LNCaP clone FGC (cell line): ENCODE results near the gene RARS1.
"Not testable (repeated sequence)": the region's sequence is repeated elsewhere in the genome, so short reads cannot be mapped to it uniquely, and the experiment has no call there.

Source experiments
- DNase-seq: peaks from one replicate; pipeline ENCODE4 v3.0.0-alpha.2; 2011; ENCODE audit warnings: low read depth
- H3K4me3 ChIP-seq: 2 replicates; pipeline ENCODE4 v1.5.1; 2011; ENCODE audit warnings: mild to moderate bottlenecking, low read depth, low read length, control low read depth
- TF ChIP-seq, protein P1 (sequence below): IDR thresholded peaks from 2 replicates; pipeline ENCODE4 v1.5.1; 2012; ENCODE audit warnings: mild to moderate bottlenecking; ENCODE audit not compliant: control insufficient read depth, insufficient read depth; ENCODE audit errors: extremely low read depth

RARS1 gene

DNA sequence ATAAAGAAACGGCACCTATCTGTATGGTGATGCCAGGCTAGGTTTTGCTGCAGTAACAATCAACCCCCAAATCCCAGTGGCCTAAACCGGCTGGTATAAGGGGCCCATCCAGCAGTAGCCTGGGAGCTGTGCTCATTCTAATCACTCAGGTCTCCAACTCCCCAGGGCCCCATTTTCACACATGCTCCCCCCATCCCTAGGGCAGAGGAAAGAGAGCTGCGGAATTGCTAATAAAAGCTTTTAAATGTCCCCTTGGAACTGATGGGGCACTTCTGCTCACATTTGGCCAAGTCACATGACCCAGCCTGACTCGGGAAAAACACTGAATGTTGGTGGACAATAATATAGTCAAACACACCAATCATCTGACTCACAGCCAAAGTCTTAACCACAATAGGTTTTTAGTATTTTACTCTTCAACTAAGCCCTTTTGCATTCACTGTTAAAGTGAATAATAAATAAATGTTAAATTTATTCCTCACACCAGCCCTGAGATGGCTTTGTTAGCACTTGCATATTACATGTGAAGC, 44.4 kb downstream of the RARS1 start:
- TF ChIP-seq, protein P1, sequence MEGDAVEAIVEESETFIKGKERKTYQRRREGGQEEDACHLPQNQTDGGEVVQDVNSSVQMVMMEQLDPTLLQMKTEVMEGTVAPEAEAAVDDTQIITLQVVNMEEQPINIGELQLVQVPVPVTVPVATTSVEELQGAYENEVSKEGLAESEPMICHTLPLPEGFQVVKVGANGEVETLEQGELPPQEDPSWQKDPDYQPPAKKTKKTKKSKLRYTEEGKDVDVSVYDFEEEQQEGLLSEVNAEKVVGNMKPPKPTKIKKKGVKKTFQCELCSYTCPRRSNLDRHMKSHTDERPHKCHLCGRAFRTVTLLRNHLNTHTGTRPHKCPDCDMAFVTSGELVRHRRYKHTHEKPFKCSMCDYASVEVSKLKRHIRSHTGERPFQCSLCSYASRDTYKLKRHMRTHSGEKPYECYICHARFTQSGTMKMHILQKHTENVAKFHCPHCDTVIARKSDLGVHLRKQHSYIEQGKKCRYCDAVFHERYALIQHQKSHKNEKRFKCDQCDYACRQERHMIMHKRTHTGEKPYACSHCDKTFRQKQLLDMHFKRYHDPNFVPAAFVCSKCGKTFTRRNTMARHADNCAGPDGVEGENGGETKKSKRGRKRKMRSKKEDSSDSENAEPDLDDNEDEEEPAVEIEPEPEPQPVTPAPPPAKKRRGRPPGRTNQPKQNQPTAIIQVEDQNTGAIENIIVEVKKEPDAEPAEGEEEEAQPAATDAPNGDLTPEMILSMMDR, result no peak
- DNase-seq, result no peak
- no peak overlapping the region for H3K4me3 ChIP-seq

DNA sequence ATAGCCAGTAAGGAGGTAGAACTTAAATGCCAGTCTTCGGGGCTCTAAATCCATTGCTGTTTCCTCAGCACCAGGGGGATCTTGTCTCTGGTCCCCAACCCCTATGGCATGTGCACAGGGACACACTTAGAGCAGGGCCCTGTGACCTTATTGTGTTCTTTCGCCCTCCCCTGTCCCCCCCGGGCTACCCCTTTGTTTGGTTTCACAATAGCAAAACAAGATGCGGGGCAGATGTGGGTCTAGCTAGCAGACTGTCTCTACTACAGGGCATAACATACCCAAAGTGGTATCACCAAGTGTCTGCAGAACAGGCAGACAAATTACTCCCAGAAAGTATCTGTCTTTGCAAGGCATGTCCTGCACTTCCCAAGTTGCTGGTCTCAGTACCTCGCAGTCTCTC, 44.9 kb downstream of the RARS1 start:
- DNase-seq, result no peak
- TF ChIP-seq, protein P1, result no peak
- H3K4me3 ChIP-seq, result no peak overlapping the region

DNA sequence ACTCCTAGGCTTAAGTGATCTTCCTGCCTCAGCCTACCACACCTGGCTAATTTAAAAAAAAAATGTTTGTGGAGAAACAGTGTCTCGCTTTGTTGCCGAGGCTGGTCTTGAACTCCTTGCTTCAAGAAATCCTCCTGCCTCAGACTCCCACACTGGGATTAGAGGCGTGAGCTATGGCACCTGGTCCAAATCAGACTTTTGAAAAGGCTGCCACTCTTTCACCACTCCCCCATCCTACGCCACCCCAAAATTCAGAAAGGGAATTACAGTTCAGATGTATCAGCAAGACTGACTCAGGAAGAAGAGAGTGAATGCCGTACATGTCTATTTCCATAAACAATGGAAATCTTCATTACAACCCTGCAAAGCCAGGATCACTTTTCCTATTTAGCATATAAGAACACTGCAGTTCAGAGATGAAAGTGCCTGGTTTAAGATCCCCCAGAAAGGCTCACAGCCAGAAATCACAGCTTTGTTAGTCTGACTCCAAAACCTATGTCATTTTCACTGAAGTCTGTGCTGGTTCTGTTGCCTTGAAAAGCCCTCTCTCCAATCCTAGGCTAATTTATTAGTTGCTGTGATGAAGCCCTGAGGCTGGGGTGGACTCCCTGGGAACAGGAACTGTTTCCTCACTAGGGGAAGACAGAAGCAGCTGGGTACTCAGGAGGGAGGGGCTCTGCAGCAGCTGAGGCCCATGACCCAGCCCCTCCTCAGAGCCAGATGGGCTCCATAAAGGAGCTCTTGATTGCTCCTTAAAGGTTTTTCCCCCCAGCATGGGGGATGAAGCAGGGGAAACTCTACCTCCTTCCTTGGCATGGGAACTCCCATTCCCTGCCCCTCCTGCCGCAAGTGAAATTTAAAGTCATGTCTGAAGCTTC, 46.0 kb downstream of the RARS1 start:
- no peak for DNase-seq
- TF ChIP-seq, protein P1, result no peak
- H3K4me3 ChIP-seq, result no peak overlapping the region

DNA sequence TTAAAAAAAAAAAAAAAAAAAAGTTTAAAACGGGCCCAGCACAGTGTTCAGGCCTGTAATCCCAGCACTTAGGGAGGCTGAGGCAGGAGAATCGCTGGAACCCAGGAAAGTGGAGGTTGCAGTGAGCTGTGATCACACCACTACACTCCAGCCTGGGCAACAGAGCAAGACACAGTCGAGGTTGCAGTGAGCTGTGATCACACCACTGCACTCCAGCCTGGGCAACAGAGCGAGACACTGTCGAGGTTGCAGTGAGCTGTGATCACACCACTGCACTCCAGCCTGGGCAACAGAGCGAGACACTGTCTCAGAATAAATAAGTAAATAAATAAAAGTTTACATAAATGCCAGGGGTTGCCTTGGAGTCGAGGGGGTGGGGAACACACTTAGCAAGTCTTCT, 48.1 kb downstream of the RARS1 start:
- not testable (repeated sequence) for DNase-seq, H3K4me3 ChIP-seq

DNA sequence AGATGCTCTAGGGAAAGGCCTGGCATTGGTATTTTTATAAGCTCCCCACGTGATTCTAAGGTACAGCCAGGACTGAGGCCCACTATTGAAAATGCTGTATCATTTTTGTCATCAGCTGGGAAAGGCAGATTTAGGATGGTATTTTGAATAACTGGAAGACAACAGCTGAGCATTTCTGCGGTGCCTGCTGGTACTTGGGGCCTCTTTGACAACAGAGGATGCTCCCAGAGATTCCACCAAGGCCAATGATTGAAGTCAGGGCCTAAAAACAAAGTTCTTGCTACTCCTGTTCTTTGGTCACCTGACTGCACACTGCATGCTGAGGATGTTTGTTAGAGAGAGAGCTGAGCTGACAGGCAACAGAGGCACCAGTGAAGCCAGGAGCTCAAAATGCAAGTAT, 50.9 kb downstream of the RARS1 start:
- TF ChIP-seq, protein P1, result no peak
- H3K4me3 ChIP-seq, result no peak overlapping the region
- DNase-seq, result no peak

DNA sequence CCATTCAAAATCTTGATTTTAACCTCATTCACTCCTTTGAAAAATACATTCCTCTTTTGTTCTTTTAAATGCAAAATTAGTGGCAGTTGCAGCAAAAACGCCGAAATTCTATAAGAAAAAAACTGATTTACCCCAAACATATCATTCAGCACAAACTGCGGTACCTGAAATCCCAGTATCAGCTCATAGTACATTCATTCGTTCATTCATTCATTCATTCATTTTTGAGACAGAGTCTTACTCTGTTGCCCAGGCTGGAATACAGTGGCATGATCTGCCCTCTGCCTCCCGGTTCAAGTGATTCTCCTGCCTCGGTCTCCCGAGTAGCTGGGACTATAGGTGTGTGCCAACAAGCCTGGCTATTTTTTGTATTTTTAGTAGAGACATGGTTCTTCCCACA, 63.3 kb downstream of the RARS1 start:
- H3K4me3 ChIP-seq, result no peak overlapping the region
- TF ChIP-seq, protein P1, result no peak
- no peak for DNase-seq

DNA sequence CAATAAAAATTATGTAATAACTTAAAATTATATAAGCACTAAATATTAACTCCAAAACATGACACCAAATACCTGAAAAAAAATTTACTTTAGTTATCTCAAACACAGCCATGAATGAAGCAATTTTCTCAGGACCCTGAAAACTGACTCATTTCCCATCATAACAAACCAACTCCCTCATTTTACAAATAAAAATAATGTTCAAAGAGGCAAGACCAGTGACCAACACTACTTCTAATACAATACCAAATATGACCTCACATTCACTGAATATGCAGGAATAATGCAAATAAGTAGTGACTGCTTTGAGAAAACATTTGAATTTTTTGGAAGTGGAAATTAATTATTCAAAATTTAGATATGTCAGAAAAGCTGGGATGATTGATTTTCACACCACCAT, 64.4 kb downstream of the RARS1 start:
- TF ChIP-seq, protein P1, result no peak
- DNase-seq, result no peak

More for the DNA sequence above, 64.4 kb downstream of the RARS1 start:
- H3K4me3 ChIP-seq, result no peak overlapping the region
